ENCODE measurements around the gene USF1. TPM values are rescaled to one million over a fixed set of nuclear protein-coding genes. Genes with fewer than 3 reads are reported as not detected.
A peak's percentile ranks its signal among the peaks of the same experiment; 100 is the strongest.

The USF1 gene
- total RNA-seq, 1 donor from 2014 or later = 37.9 TPM

DNA sequence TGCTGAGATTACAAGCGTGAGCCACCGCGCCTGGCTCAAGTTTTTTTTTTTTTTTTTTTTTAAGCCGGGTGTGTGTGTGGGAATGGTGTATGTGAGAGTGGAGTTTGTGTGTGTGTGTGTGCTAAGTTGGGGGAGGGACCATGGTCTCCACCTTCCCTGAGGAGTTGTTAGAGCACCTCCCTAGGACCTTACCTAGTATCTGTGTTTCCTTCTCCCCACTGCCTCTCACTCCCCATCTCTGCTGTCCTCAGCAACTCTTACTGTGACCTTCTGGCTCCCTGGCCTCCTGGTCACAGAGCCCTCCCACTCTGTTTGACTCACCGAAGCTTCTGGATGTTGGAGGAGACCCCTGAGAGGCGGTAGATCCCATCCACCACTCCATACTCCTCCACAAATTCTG, 13.5 kb upstream of the USF1 start:
- no peak for DNase-seq (ENCODE audit: low read depth)
- TF ChIP-seq, protein P1, sequence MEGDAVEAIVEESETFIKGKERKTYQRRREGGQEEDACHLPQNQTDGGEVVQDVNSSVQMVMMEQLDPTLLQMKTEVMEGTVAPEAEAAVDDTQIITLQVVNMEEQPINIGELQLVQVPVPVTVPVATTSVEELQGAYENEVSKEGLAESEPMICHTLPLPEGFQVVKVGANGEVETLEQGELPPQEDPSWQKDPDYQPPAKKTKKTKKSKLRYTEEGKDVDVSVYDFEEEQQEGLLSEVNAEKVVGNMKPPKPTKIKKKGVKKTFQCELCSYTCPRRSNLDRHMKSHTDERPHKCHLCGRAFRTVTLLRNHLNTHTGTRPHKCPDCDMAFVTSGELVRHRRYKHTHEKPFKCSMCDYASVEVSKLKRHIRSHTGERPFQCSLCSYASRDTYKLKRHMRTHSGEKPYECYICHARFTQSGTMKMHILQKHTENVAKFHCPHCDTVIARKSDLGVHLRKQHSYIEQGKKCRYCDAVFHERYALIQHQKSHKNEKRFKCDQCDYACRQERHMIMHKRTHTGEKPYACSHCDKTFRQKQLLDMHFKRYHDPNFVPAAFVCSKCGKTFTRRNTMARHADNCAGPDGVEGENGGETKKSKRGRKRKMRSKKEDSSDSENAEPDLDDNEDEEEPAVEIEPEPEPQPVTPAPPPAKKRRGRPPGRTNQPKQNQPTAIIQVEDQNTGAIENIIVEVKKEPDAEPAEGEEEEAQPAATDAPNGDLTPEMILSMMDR (conservative IDR thresholded peaks at IDR 0.05; ENCODE audit: low read depth, low read length) = no peak
- no peak overlapping the region for H3K4me3 ChIP-seq (ENCODE audit: low read depth, low read length)

DNA sequence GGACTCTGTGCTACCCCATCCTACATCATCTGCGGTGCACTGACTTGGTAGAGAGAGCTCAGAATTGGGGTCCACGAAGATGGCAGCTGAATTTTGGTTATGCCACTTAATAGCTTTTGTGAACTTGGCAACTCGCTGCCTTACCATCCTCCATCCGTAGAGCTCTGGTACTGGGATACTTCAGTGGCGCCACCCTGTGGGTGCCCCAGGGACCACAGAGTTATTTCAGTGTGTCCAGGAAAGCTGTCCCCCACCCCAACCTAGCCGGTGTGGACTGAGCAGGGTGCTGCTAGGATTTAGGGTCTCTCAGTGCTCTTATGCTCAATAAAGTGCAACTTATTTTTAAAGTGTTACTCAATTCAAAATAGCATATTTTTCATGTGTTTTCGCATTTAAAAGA, 9.0 kb upstream of the USF1 start:
- DNase-seq (ENCODE audit: low read depth) = no peak
- TF ChIP-seq, protein P1 (conservative IDR thresholded peaks at IDR 0.05; ENCODE audit: low read depth, low read length) = peak; percentile 35
- no peak overlapping the region for H3K4me3 ChIP-seq (ENCODE audit: low read depth, low read length)

DNA sequence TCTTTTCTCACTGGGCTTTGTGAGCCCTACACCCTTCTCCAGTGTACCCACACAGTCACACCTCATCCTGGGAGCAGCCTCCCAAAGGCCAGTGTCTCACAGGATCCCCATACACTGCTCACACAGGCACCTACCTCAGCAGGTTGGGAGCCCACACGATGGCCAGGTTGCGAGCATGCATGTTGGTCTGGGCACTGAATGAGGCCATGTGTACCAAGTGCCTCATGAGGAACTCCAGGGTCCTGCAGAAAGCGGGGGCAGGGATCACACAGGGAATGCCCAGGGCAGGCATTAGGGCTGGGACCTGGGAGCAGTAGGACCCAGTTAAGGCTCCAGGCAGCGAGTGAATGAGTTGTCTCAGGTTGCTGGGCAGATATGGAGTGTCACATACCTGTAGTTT, 8.5 kb upstream of the USF1 start:
- no peak for DNase-seq (ENCODE audit: low read depth)
- TF ChIP-seq, protein P1 (conservative IDR thresholded peaks at IDR 0.05; ENCODE audit: low read depth, low read length) = no peak
- H3K4me3 ChIP-seq (ENCODE audit: low read depth, low read length) = no peak overlapping the region

DNA sequence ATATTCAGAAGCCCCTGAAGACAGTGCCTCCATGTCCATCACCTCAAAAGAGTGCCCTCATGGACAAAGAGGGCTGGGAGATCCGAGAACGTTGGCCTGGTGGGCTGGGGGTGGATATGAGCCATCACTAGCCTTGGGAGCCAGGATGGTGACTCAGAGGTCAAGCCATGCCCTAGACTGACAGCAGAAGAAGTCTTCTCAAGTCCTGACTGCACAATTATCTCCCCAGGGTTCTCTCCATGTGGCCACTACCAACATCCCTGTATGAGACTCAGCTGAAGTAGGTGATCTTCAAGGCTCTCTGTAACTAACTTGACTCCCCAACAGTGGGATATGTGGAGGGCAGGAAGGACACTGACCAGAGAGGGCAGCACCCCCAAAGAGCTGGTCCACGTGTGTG, 7.1 kb upstream of the USF1 start:
- TF ChIP-seq, protein P1 (conservative IDR thresholded peaks at IDR 0.05; ENCODE audit: low read depth, low read length) = no peak
- H3K4me3 ChIP-seq (ENCODE audit: low read depth, low read length) = no peak overlapping the region
- DNase-seq (ENCODE audit: low read depth) = no peak

DNA sequence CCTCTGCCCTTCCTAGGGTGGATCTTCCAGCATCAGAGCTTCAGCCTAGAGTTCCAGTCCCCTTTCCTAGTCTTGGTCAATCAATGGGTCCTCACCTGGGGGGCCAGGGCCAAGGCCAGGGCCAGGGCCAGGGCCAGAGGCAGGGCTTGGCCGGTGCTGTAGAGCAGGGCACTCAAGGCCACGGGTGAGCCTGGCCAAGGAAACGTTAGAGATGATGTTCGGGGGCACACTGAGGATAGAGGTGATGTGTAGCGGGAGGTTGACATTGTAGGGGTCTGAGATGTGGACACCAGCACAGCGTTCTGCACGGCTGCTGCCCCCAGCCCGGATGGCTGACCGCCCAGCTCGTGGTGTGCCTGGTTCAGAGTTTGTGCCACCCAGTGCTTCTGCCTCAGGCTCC, 5.4 kb upstream of the USF1 start:
- DNase-seq (ENCODE audit: low read depth) = no peak
- no peak overlapping the region for H3K4me3 ChIP-seq (ENCODE audit: low read depth, low read length)
- TF ChIP-seq, protein P1 (conservative IDR thresholded peaks at IDR 0.05; ENCODE audit: low read depth, low read length) = no peak

DNA sequence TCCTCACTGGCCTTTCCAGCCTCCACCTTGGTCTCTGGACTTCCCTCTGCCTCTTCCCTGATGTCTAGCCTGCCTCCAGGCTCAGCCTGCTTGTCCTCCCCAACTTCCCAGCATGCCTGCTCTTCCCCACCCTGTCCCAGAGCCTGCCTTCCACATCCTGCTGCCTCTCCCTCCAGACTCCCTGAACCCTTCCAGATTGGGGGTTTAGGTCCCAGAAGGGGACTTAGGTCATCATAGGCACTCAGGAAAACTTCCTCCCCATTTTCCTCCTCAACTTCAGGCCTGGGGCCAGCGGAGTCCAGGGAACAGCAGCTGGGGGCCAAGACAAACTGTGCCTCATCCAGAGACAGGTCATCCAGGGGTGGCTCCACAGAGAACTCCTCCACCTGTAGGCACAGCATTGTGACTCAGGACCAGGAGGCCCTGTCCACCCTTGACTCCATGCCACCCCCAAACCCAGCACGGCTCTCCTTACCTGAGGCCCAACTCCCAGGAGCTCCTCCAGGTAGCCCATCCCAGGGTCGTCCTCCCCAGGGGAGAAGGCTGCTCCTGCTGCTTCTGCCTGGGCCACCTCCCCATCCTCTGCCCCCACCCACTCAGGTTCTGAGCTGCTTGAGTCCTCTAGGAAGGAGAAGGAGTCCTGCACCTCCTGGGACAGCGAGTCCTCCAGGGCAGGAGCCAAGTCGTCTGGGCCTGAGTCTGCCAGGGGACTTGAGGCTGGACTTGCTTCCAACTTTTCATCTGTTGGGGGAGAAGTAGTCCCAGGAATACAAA, 3.4 kb upstream of the USF1 start:
- DNase-seq (ENCODE audit: low read depth) = no peak
- TF ChIP-seq, protein P1 (conservative IDR thresholded peaks at IDR 0.05; ENCODE audit: low read depth, low read length) = no peak
- H3K4me3 ChIP-seq (ENCODE audit: low read depth, low read length) = no peak overlapping the region

Measured in epithelial cell of proximal tubule (primary cell).